HTERT RPE-1 (cell line): Measurements from ENCODE around the gene AHCYL2.
"Not testable (repeated sequence)": the region's sequence is repeated elsewhere in the genome, so short reads cannot be mapped to it uniquely, and the experiment has no call there.

ENCODE experiments used
- in situ Hi-C: fragments of 300-500 bp; cut with MboI; formaldehyde crosslinking; loops from 4 replicates; pipeline ENCODE4 v1.14.3; 2020; ENCODE audit warnings: low sequenced_read_pairs

Gene AHCYL2

DNA sequence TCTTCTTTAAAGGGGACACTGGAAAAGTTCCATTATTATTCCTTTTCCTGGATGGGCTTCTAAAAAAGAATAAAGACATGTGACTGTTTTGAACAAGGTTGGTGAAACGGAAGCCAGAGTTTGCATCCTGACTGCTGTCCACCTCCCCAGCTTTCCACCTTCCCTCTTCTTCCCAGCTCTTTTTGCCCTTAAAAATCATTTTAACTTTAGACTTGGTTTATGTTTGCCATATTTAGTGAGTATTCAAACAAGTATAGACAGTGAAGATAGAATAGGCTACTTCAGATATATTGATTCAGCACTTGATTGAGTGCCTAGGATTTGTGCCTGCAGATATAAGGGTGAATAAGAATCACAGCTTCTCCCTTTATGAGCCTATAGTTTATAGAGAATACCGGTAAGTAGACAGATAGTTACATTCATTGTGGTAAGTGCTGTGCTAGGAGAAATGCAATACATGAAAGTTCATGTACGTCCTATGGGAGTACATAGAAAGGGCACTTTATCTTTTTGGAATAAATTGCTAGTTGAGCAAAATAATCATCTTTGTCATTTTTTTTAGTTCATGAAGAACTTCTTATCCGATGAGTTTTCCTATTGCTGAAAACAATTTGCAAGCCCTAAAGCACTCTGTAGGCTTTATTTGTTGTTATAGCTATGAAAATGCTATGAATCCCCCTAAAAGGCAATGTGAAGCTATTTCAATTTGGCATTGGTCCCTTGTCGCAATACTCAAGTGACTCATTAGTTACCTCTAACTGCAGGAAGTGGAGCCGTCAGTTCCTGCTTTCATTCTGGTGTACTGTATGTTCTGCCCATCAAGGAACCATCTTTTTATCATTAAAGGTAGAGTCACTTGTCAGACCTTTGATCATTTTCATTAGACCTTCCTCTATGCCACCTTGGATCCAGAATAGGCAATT lies 152.2 kb downstream of the AHCYL2 start:
- in situ Hi-C loops, result no loop called here

- in situ Hi-C loops, result no loop called here
These were observed 157.1 kb downstream of the AHCYL2 start for GRCh38 chr7:129381710-129382484.

DNA sequence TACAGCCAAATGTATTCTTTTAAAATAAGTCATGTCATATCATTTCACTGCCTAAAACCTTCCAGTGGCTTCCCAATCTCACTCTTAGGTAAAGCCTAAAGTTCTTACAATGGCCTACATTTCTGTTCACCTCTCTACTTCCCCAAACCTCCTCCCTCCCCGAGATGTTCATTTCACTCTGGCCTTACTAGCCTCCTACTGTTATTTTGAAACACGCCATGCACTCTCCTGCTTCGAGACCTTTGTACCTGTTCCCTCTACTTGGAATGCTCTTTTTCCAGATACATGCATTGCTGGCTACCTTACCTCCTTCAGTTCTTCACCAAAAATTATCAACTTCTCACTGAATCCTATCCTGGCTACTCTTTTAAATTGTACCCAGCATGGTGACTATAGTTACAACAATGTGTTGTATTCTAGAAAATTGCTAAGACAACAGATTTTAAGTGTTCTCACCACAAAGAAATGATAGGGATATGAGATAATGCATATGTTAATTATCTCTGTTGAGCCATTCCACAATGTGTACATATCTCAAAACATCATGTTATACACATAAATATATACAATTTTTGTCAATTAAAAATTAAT lies 158.8 kb downstream of the AHCYL2 start:
- in situ Hi-C loops, result no loop called here

- in situ Hi-C loops, result no loop called here
These were observed 160.3 kb downstream of the AHCYL2 start for GRCh38 chr7:129385116-129385515.

- in situ Hi-C loops, result no loop called here
These were observed 160.8 kb downstream of the AHCYL2 start for GRCh38 chr7:129385598-129385997.

DNA sequence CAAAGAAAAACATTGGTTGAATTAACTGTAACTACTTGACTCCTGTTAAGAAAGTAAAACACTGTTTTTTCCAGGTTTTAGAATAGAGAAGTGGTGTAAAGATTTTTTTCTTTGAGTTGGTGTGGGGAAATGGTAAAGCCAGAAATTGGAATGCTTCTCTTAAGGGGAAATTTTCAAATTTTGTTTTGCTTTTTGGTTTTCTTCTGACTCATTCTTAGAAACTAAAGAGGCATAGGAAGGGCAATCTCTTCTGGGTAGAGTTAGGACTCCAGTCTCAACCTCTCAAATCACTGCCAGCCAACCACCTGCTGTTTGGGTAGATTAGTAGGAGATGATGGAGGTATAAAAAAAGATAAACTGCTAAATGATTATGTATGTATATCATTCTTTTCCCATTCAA lies 161.7 kb downstream of the AHCYL2 start:
- in situ Hi-C loops, result no loop called here

GRCh38 chr7:129387537-129387936 lies 162.7 kb downstream of the AHCYL2 start:
- in situ Hi-C loops, result no loop called here

DNA sequence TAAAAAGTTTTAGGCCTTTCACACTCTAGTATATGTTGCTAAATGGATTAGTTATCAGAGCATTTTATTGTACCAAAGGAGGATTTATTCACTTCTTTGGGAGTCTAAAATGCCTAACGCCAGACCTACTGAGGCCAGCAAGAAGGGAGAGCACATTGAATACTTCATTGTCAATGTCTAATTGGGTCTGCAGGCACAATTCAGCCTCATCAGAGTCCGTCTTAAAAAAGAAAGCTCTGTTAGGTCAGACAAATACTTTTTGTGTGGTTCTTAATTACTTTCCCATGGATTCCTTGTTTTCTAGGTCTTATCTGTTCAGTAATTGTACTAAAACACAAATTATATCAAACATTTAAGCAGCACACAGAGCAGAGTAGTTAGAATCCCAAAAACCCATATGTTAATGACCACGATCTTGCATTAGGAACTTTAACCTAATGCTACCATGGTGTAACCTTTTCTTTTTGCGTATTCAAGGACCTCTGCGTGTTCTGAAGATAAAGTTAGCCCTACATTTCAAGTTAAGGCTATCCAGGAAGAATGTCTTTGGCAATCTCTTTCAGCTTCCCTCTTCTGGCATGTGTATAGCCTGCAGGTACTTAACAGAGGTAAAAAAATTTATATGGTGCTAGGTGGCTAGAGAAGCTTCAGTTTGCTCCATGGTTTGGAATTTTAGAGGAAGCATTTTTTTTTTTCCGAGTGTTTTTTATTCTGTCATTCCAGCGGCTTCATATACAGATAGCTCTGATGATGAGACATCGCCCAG lies 163.7 kb downstream of the AHCYL2 start:
- in situ Hi-C loops, result no loop called here

DNA sequence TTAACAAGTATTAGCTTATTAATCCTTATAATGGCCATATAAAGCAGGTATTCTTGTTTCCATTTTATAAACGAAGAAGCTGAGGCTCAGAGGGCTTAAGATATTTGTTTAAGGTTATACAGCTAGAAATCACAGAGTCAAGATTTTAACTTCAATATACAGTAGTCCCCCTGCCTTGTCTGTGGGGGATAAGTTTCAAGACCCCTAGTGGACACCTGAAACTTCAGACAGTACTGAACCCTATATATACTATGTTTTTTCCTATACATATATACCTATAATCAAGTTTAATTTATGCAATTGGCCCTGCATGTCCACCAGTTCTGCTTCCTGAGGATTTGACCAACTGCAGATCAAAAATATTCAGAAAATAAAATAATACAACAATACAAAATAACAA lies 165.0 kb downstream of the AHCYL2 start:
- in situ Hi-C loops, result no loop called here

- in situ Hi-C loops, result no loop called here
These were observed 165.5 kb downstream of the AHCYL2 start for GRCh38 chr7:129390314-129390713.

GRCh38 chr7:129391546-129392171 lies 166.8 kb downstream of the AHCYL2 start:
- in situ Hi-C loops, result no loop called here

DNA sequence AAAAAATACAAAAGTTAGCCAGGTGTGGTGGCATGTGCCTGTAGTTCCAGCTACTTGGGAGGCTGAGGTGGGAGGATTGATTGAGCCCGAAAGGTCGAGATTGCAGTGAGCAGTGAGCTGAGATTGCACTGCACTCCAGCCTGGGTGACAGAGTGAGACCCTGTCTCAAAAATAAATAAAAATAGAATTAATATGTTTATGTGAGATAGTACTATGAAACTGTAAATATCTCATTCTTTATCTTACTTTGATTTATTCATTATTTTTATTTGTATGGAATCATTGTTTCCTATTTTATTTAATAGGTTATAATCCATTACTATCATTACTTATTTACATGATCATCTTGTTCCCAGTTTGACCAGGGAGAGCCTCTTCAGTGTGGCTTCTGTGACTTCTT lies 168.4 kb downstream of the AHCYL2 start:
- in situ Hi-C loops, result no loop called here

DNA sequence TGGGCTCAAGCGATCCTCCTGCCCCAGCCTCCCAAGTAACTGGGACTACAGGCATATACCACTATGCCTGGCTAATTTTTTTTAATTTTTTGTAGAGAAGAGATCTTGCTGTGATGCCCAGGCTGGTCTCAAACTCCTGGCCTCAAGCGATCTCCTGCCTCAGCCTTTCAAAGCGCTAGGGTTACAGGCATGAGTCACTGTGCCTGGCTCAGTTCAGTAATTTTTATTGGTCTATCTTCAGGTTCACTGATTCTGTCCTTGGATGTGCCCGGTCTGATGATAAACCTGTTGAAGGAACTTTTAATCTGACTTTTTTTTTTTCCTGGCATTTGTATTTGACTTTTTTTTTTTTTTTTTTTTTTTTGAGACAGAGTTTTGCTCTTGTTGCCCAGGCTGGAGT lies 169.3 kb downstream of the AHCYL2 start:
- in situ Hi-C loops, result no loop called here

- in situ Hi-C loops, result no loop called here
These were observed 170.4 kb downstream of the AHCYL2 start for GRCh38 chr7:129394982-129395914.

- in situ Hi-C loops, result no loop called here
These were observed 176.6 kb downstream of the AHCYL2 start for GRCh38 chr7:129401228-129401966.

GRCh38 chr7:129401967-129402860 lies 177.4 kb downstream of the AHCYL2 start:
- in situ Hi-C loops, result no loop called here

DNA sequence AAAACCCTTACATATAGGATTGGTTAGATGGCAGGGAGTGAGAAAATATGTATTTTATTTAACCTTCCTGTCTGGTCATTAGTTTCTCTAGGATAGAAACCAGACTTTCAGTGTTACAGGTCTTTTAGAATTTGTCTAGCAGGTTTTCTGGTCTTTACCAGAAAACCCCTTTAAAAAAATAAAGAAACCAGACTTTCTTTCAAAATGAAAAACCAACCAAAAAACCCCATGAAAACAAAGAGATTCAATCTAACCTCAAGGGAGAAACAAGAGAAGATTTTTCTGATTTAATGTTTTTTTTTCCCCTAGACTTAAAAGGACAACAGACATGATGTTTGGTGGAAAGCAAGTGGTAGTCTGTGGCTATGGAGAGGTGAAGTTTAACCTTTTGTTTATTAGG lies 180.7 kb downstream of the AHCYL2 start:
- in situ Hi-C loops, result no loop called here

DNA sequence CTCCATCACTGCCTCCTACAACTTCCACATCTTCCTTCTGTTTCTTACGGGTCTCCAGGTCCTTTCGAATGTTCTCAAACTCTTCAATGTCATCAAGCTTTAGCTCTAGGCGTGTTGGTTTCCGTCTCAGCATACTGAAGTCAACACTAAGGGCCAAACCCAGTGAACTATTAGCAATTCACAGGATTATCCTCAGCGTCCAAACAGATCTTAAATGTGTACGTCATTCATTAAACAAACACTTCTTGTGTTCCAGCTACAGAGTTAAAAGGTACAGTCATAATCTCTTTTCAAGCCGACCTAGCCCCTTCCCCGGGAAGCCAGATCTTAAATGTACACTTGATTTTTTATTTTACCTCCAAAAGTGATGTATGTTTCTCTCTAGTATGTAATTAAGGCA lies 185.4 kb downstream of the AHCYL2 start:
- in situ Hi-C loops, result not testable (repeated sequence)
